HepG2 (cell line): ENCODE results near the gene STUB1.

ENCODE experiments used
- HMG20A ChIP-seq: IDR thresholded peaks from 2 replicates; pipeline ENCODE4 v1.6.1; 2016; ENCODE audit warnings: borderline replicate concordance
- PHF20 ChIP-seq: sonication (generic); formaldehyde crosslinking; IDR thresholded peaks from 2 replicates; pipeline ENCODE4 v1.5.0; 2020; ENCODE audit warnings: mild to moderate bottlenecking, missing genetic modification reagents
- TF ChIP-seq, protein P1 (sequence below): sonication (generic); formaldehyde crosslinking; IDR thresholded peaks from 2 replicates; pipeline ENCODE4 v1.5.0; 2020; ENCODE audit warnings: mild to moderate bottlenecking, missing genetic modification reagents, moderate library complexity

DNA sequence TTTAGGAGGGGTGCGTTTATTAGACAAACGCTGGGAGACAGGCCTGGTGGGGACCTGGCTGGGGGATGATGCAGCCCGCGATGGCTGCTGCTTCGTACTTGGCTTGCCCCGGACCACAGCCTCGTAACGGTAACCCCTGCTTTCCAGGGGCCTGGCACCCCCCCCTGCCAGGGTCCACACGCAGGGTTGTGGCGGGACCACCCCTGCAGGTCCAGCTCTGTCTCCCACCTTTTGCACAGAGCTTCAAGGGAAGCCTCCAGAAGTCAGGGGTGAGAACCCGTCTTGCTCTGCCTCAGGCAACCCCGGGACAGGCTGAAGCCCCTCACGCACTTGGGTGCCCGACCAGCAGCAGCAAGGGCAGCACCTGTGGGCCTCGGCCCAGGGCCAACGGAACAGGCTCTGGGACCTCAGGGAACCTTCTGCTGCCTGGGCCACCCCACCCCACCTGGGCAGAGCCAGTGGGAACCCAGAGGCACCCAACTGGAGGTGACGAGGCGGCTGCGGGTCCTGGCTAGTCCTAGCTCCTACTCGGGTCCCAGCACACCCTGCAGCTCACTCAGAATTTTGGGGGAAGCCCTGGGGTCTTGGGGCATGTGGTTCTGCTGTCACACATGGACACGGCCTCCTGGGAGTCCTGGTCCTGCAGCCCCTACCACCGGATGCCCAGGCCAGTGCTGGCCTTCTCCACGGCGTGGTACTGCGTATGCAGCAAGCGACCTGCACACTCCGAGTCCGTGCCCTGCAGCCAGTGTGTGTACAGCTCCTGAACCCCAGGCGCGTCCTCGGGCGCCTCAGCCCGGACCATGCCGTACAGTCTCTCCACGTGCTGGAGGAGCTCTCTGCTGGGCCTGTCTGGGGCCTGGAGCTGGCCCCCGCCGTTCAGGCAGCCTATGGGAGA lies 49.8 kb downstream of the STUB1 start:
- no peak for TF ChIP-seq PHF20 (CRISPR knock-in tag)
- TF ChIP-seq, protein P1, sequence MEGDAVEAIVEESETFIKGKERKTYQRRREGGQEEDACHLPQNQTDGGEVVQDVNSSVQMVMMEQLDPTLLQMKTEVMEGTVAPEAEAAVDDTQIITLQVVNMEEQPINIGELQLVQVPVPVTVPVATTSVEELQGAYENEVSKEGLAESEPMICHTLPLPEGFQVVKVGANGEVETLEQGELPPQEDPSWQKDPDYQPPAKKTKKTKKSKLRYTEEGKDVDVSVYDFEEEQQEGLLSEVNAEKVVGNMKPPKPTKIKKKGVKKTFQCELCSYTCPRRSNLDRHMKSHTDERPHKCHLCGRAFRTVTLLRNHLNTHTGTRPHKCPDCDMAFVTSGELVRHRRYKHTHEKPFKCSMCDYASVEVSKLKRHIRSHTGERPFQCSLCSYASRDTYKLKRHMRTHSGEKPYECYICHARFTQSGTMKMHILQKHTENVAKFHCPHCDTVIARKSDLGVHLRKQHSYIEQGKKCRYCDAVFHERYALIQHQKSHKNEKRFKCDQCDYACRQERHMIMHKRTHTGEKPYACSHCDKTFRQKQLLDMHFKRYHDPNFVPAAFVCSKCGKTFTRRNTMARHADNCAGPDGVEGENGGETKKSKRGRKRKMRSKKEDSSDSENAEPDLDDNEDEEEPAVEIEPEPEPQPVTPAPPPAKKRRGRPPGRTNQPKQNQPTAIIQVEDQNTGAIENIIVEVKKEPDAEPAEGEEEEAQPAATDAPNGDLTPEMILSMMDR (CRISPR knock-in tag), result no peak
- TF ChIP-seq HMG20A (CRISPR knock-in tag), result no peak
